Subcutaneous abdominal adipose tissue (tissue), 5 donors: Measurements from ENCODE around the gene CREB3.

ENCODE experiments used
- H3K27ac ChIP-seq: one replicate; pipeline ENCODE4 v1.7.0; 2013; ENCODE audit warnings: low read depth, mild to moderate bottlenecking, inconsistent platforms, low read length, moderate library complexity
- H3K27me3 ChIP-seq, 5 donors: one replicate each; pipeline ENCODE4 v1.7.0; 2013; ENCODE audit warnings: low read length in 5 of 5, inconsistent platforms in 1 of 5; ENCODE audit not compliant: control insufficient read depth in 5 of 5, insufficient read depth in 4 of 5
- H3K36me3 ChIP-seq, 5 donors: one replicate each; pipeline ENCODE4 v1.7.0; 2013; ENCODE audit warnings: low read length in 5 of 5; ENCODE audit not compliant: control insufficient read depth in 5 of 5, insufficient read depth in 5 of 5
- H3K4me1 ChIP-seq, 5 donors: one replicate each; pipeline ENCODE4 v1.7.0; 2013; ENCODE audit warnings: low read length in 5 of 5, mild to moderate bottlenecking in 3 of 5, moderate library complexity in 1 of 5; ENCODE audit not compliant: control insufficient read depth in 5 of 5, insufficient read depth in 5 of 5
- H3K4me3 ChIP-seq, 5 donors: one replicate each; pipeline ENCODE4 v1.7.0; 2013; ENCODE audit warnings: low read length in 5 of 5, low read depth in 1 of 5
- H3K9ac ChIP-seq, 5 donors: one replicate each; pipeline ENCODE4 v1.7.0; 2013; ENCODE audit warnings: low read length in 5 of 5, mild to moderate bottlenecking in 4 of 5, moderate library complexity in 3 of 5
- H3K9me3 ChIP-seq, 5 donors: one replicate each; pipeline ENCODE4 v1.7.0; 2013; ENCODE audit warnings: low read length in 5 of 5; ENCODE audit not compliant: control insufficient read depth in 5 of 5
- donor health status: healthy.
- donor health status: healthy.
- donor health status: healthy.
- donor health status: healthy.
- donor health status: healthy.

Gene CREB3

DNA sequence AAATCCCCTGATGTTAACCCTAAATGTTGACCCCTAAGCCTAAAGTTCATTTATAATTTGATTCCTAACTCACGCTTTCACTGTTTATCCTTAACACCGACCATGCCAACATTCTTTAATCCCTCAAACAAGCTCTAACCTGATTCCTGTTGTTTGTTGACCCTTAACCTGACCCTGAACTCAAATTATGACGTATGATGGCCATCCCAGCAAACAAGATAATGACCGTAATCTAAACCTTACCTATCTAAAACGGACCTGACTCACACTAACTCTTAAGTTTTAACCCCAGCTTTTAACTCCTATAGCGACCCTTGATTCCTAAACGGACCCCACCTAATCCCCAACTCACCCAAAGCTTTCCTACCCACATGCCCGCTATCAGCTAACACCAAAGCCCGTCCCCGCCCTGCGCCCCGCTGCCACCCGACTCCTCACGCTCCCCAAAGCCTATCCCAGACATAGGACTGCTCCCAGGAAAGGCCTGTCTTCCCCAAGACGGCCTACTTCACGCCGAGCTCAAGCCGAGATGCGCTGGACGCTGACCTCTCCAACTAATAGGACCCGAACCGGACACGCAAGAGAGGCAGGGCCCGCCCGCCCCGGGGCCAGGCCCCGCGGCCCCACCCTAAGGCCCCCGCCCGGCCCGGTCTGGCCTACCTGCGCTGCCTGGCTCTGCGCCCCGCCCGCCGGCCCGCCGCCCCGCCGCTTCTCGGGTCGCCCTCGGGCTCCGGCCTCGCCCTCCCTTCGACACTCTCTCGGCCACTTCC is 866 bp upstream of the CREB3 start:
- no peaks in the 10 kb centered on the region for H3K27me3 ChIP-seq
- H3K9ac ChIP-seq: peak overlapping the region; percentile 90 to 98 (median 96)
- H3K9me3 ChIP-seq: no peaks in the 10 kb centered on the region
- peak overlapping the region; percentile 96 for H3K27ac ChIP-seq
- H3K4me1 ChIP-seq: peaks cover 38 to 69% (median 66%) of the 10 kb centered on the region in 5 donors
- peak overlapping the region; percentile 72 to 92 (median 88) for H3K4me3 ChIP-seq
- peaks cover 8 to 23% (median 19%) of the 10 kb centered on the region in 5 donors for H3K36me3 ChIP-seq

- Histone ChIP-seq H3K9ac (peak overlapping the region; percentile 90 to 99 (median 97)), H3K9me3 (no peaks in the 10 kb centered on the region), H3K36me3 (peaks cover 8 to 37% (median 30%) of the 10 kb centered on the region in 5 donors), H3K4me3 (peak overlapping the region; percentile 81 to 92 (median 90)), H3K27me3 (no peaks in the 10 kb centered on the region), H3K4me1 (peaks cover 30 to 56% (median 52%) of the 10 kb centered on the region in 5 donors), H3K27ac (peak overlapping the region; percentile 96)
These were observed 505 bp downstream of the CREB3 start for GRCh38 chr9:35732800-35733541.

GRCh38 chr9:35734096-35734495 is 1.6 kb downstream of the CREB3 start:
- Histone ChIP-seq H3K27ac (peak overlapping the region; percentile 96), H3K36me3 (peaks cover 8 to 48% (median 41%) of the 10 kb centered on the region in 5 donors)

DNA sequence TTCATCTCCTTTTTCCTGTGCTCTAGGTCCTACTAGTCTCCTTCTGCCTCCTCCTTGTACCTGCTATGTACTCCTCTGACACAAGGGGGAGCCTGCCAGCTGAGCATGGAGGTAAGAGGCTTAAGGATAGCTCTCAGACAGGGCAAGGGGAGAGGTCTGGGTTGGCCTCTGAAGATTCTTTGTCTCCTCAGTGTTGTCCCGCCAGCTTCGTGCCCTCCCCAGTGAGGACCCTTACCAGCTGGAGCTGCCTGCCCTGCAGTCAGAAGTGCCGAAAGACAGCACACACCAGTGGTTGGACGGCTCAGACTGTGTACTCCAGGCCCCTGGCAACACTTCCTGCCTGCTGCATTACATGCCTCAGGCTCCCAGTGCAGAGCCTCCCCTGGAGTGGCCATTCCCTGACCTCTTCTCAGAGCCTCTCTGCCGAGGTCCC is 3.8 kb downstream of the CREB3 start:
- H3K4me3 ChIP-seq: no peak overlapping the region
- peaks cover 6 to 23% (median 19%) of the 10 kb centered on the region in 5 donors for H3K4me1 ChIP-seq
- H3K27me3 ChIP-seq: no peaks in the 10 kb centered on the region
- H3K36me3 ChIP-seq: peaks cover 8 to 69% (median 62%) of the 10 kb centered on the region in 5 donors
- H3K9me3 ChIP-seq: no peaks in the 10 kb centered on the region
- H3K9ac ChIP-seq: no peak overlapping the region
- H3K27ac ChIP-seq: no peak overlapping the region

More at GRCh38 chr9:35734096-35734495, 1.6 kb downstream of the CREB3 start:
- Histone ChIP-seq H3K4me3 (no peak overlapping the region), H3K9me3 (no peaks in the 10 kb centered on the region), H3K4me1 (peaks cover 21 to 44% (median 41%) of the 10 kb centered on the region in 5 donors), H3K9ac (peak overlapping the region in 2 of 5 donors; percentile 12 to 32), H3K27me3 (no peaks in the 10 kb centered on the region)

- no peak overlapping the region for H3K4me3 ChIP-seq
- no peak overlapping the region for H3K9ac ChIP-seq
- H3K9me3 ChIP-seq: no peaks in the 10 kb centered on the region
- H3K27ac ChIP-seq: no peak overlapping the region
- peaks cover 6 to 18% (median 16%) of the 10 kb centered on the region in 5 donors for H3K4me1 ChIP-seq
- peaks cover 12 to 78% (median 70%) of the 10 kb centered on the region in 5 donors for H3K36me3 ChIP-seq
- no peaks in the 10 kb centered on the region for H3K27me3 ChIP-seq
These were observed 4.7 kb downstream of the CREB3 start for GRCh38 chr9:35737143-35737542.

DNA sequence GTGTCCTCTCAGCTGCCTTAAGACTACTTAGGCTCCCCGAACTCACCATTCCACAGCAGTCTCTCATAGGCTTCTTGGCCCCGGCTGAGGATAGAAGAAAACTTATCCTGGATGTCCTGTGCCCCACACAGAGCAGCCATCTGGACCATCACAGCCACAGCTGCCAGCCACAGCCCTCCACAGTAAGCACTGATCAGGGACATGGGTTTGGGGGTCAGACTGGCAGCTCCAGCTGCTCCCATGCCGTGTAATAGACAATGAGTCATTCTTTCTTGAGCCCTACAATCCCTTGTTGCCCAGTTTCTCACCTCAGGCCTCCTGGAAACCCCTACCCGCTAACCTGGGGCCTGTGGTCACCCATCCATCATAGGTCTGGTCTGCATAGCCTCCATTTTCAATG is 5.7 kb downstream of the CREB3 start:
- H3K27me3 ChIP-seq: no peaks in the 10 kb centered on the region
- H3K36me3 ChIP-seq: peaks cover 18 to 87% (median 81%) of the 10 kb centered on the region in 5 donors
- H3K27ac ChIP-seq: no peak overlapping the region
- no peak overlapping the region for H3K4me3 ChIP-seq
- H3K9me3 ChIP-seq: no peaks in the 10 kb centered on the region
- peaks cover 2 to 11% (median 8%) of the 10 kb centered on the region in 5 donors for H3K4me1 ChIP-seq
- no peak overlapping the region for H3K9ac ChIP-seq

GRCh38 chr9:35738924-35739323 is 6.5 kb downstream of the CREB3 start:
- no peaks in the 10 kb centered on the region for H3K27me3 ChIP-seq

GRCh38 chr9:35740243-35740642 is 7.8 kb downstream of the CREB3 start:
- Histone ChIP-seq H3K36me3 (peaks cover 19 to 95% (median 93%) of the 10 kb centered on the region in 5 donors), H3K9me3 (no peaks in the 10 kb centered on the region), H3K9ac (no peak overlapping the region), H3K27me3 (no peaks in the 10 kb centered on the region), H3K4me3 (no peak overlapping the region), H3K27ac (no peak overlapping the region), H3K4me1 (peaks cover 0 to 6% (median 4%) of the 10 kb centered on the region in 5 donors)

More at GRCh38 chr9:35738924-35739323, 6.5 kb downstream of the CREB3 start:
- Histone ChIP-seq H3K36me3 (peaks cover 23 to 95% (median 88%) of the 10 kb centered on the region in 5 donors), H3K27ac (no peak overlapping the region), H3K4me1 (peaks cover 0 to 6% (median 1%) of the 10 kb centered on the region in 5 donors), H3K9me3 (no peaks in the 10 kb centered on the region), H3K4me3 (no peak overlapping the region), H3K9ac (no peak overlapping the region)

- Histone ChIP-seq H3K27ac (no peak overlapping the region), H3K9me3 (no peaks in the 10 kb centered on the region), H3K4me1 (peaks cover 2 to 19% (median 14%) of the 10 kb centered on the region in 5 donors), H3K36me3 (peaks cover 15 to 80% (median 78%) of the 10 kb centered on the region in 5 donors), H3K4me3 (no peak overlapping the region), H3K9ac (no peak overlapping the region), H3K27me3 (no peaks in the 10 kb centered on the region)
These were observed 9.3 kb downstream of the CREB3 start for GRCh38 chr9:35741740-35742139.

GRCh38 chr9:35743452-35743851 is 11.0 kb downstream of the CREB3 start:
- Histone ChIP-seq H3K36me3 (peaks cover 15 to 63% (median 61%) of the 10 kb centered on the region in 5 donors), H3K4me3 (no peak overlapping the region), H3K9me3 (no peaks in the 10 kb centered on the region), H3K9ac (no peak overlapping the region), H3K27me3 (no peaks in the 10 kb centered on the region), H3K27ac (no peak overlapping the region), H3K4me1 (peaks cover 11 to 36% (median 31%) of the 10 kb centered on the region in 5 donors)
